ENCODE measurements around the gene ACOT7. TPM values are rescaled to one million over a fixed set of nuclear protein-coding genes. Genes with fewer than 3 reads are reported as not detected.

The ACOT7 gene
- total RNA-seq, 1 donor from 2014 or later: 175 TPM

GRCh38 chr1:6342056-6342455, 51.5 kb downstream of the ACOT7 start:
- Mint-ChIP-seq H3K9me3 (ENCODE audit: unreplicated experiment) (peaks cover 15% of the 10 kb centered on the region), H3K4me3 (ENCODE audit: unreplicated experiment) (peak overlapping the region; percentile 78), H3K27me3 (ENCODE audit: unreplicated experiment) (peaks cover 15% of the 10 kb centered on the region), H3K4me1 (ENCODE audit: low read depth, unreplicated experiment) (peaks cover 35% of the 10 kb centered on the region), H3K27ac (ENCODE audit: unreplicated experiment) (peak overlapping the region; percentile 94), H3K36me3 (ENCODE audit: unreplicated experiment) (no peaks in the 10 kb centered on the region)
- TF ChIP-seq, protein P1, sequence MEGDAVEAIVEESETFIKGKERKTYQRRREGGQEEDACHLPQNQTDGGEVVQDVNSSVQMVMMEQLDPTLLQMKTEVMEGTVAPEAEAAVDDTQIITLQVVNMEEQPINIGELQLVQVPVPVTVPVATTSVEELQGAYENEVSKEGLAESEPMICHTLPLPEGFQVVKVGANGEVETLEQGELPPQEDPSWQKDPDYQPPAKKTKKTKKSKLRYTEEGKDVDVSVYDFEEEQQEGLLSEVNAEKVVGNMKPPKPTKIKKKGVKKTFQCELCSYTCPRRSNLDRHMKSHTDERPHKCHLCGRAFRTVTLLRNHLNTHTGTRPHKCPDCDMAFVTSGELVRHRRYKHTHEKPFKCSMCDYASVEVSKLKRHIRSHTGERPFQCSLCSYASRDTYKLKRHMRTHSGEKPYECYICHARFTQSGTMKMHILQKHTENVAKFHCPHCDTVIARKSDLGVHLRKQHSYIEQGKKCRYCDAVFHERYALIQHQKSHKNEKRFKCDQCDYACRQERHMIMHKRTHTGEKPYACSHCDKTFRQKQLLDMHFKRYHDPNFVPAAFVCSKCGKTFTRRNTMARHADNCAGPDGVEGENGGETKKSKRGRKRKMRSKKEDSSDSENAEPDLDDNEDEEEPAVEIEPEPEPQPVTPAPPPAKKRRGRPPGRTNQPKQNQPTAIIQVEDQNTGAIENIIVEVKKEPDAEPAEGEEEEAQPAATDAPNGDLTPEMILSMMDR (IDR thresholded peaks at IDR 0.05; ENCODE audit: partially characterized antibody, unreplicated experiment): no peak
- DNase-seq: peak; percentile 77

DNA sequence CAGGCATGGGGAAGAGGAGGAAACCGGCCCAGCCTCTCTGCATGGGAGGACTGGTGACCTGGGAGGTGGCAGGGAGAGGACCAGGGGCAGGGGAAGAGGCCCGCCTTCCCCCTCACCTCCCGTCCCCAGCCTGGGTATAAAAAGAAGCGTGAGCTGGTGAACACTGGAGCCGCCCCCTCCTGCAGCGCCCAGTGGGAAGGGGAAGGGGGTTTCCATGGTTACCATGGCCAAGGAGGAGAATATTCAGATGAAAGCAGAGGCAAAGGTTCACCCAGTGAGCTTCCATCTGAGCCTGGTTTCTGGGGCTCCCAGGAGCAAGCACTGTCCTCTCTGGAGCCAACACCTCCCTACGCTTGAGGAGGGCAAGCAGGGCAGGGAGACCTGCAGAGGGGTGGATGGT, 54.9 kb downstream of the ACOT7 start:
- Mint-ChIP-seq H3K27me3 (ENCODE audit: unreplicated experiment) (peaks cover 11% of the 10 kb centered on the region), H3K27ac (ENCODE audit: unreplicated experiment) (no peak overlapping the region), H3K4me1 (ENCODE audit: low read depth, unreplicated experiment) (peaks cover 38% of the 10 kb centered on the region), H3K36me3 (ENCODE audit: unreplicated experiment) (no peaks in the 10 kb centered on the region), H3K4me3 (ENCODE audit: unreplicated experiment) (peak overlapping the region; percentile 46), H3K9me3 (ENCODE audit: unreplicated experiment) (peaks cover 17% of the 10 kb centered on the region)
- DNase-seq: no peak
- TF ChIP-seq, protein P1 (IDR thresholded peaks at IDR 0.05; ENCODE audit: partially characterized antibody, unreplicated experiment): no peak

GRCh38 chr1:6336776-6337622, 56.6 kb downstream of the ACOT7 start:
- no peak for DNase-seq
- H3K9me3 Mint-ChIP-seq (ENCODE audit: unreplicated experiment): peaks cover 17% of the 10 kb centered on the region
- peaks cover 7% of the 10 kb centered on the region for H3K27me3 Mint-ChIP-seq (ENCODE audit: unreplicated experiment)
- peak overlapping the region; percentile 51 for H3K4me3 Mint-ChIP-seq (ENCODE audit: unreplicated experiment)
- TF ChIP-seq, protein P1 (IDR thresholded peaks at IDR 0.05; ENCODE audit: partially characterized antibody, unreplicated experiment): no peak
- H3K27ac Mint-ChIP-seq (ENCODE audit: unreplicated experiment): peak overlapping the region; percentile 87
- no peaks in the 10 kb centered on the region for H3K36me3 Mint-ChIP-seq (ENCODE audit: unreplicated experiment)
- peaks cover 32% of the 10 kb centered on the region for H3K4me1 Mint-ChIP-seq (ENCODE audit: low read depth, unreplicated experiment)

DNA sequence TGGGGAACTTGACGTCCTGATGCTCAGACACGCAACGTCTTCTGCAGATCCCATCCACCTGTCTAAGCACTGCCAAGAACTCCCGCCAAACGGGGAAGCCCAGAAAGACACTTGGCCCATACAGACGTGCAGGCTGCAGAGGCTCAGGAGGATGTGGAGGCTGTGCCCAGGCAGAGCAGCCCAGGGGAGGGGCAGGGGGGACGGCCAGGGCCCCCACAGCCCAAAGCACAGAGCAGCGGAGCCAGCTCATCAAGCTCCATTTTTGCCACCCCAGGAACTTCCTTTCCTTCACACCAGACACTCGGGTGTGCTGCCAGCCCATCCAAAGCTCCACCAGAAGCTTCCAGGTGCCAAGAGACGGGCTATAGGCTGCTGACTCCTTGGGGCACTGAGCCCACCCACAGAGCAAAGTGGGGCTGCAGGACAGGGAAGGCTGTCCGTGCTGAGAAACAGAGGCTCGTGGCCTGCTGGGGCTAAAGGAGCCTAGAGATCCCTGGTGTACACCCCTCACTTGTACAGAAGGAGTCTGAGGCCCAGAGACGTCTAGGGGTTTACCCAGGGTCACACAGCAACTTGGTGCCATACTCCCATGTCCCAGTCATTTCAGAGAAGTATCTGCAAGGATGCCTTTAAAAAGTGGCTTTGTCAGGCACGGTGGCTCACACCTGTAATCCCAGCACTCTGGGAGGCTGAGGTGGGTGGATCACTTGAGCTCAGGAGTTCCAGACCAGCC, 59.1 kb downstream of the ACOT7 start:
- no peaks in the 10 kb centered on the region for H3K36me3 Mint-ChIP-seq (ENCODE audit: unreplicated experiment)
- H3K27ac Mint-ChIP-seq (ENCODE audit: unreplicated experiment): no peak overlapping the region
- TF ChIP-seq, protein P1 (IDR thresholded peaks at IDR 0.05; ENCODE audit: partially characterized antibody, unreplicated experiment): no peak
- peaks cover 39% of the 10 kb centered on the region for H3K4me1 Mint-ChIP-seq (ENCODE audit: low read depth, unreplicated experiment)
- no peak overlapping the region for H3K4me3 Mint-ChIP-seq (ENCODE audit: unreplicated experiment)
- peaks cover 15% of the 10 kb centered on the region for H3K9me3 Mint-ChIP-seq (ENCODE audit: unreplicated experiment)
- no peak for DNase-seq
- H3K27me3 Mint-ChIP-seq (ENCODE audit: unreplicated experiment): peaks cover 3% of the 10 kb centered on the region
